Memory B cell (primary cell): ENCODE results near the gene ARHGEF25.

Source experiments
- ATAC-seq: fragments of 150-1000 bp; cut with Tn5 transposase; 2 replicates; pipeline ENCODE4 v1.10.0; 2021; ENCODE audit warnings: low read depth, mild to moderate bottlenecking, moderate library complexity
- DNase-seq, 2 donors: peaks; one replicate each; pipeline ENCODE4 v3.0.0; 2022; ENCODE audit warnings: low spot score in 2 of 2
- H3K27ac Mint-ChIP-seq: one replicate; pipeline ENCODE4 v1.8.0; 2022; ENCODE audit warnings: mild to moderate bottlenecking, moderate library complexity, mixed read lengths
- H3K27me3 Mint-ChIP-seq: one replicate; pipeline ENCODE4 v1.8.0; 2022; ENCODE audit warnings: mixed read lengths
- H3K36me3 Mint-ChIP-seq: one replicate; pipeline ENCODE4 v1.8.0; 2022; ENCODE audit warnings: mild to moderate bottlenecking, mixed read lengths
- H3K4me1 Mint-ChIP-seq: one replicate; pipeline ENCODE4 v1.8.0; 2022; ENCODE audit warnings: mixed read lengths
- H3K4me3 Mint-ChIP-seq: one replicate; pipeline ENCODE4 v1.8.0; 2022; ENCODE audit warnings: mild to moderate bottlenecking, moderate library complexity, mixed read lengths
- H3K9me3 Mint-ChIP-seq: one replicate; pipeline ENCODE4 v1.8.0; 2022; ENCODE audit warnings: mixed read lengths

Gene ARHGEF25

DNA sequence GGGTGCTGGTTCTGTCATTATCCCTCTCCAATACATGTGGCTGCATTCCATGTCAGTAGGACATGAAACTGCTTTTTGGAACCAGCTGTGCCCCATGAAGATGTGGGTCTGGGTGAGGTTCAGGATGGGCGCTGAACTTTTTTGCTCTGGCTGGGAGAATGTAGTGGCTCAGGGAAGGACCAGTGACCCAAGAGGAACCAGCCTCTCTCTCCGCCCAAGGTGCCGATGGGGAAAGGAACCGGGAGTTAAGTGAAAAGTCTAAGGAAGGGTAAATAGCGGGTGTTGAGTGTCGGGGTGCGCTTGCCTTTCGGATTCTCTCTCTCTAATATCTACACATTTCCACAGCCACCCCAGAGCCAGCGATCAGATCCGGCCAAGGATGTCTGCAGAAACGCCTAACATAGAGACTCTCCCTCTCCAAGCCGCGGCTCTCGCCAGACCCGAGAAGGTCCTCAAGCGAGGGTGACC is 7.8 kb downstream of the ARHGEF25 start:
- no peak overlapping the region for H3K4me3 Mint-ChIP-seq
- no peak overlapping the region for H3K27ac Mint-ChIP-seq
- DNase-seq (no peak), ATAC-seq (no peak)
- no peaks in the 10 kb centered on the region for H3K9me3 Mint-ChIP-seq
- H3K36me3 Mint-ChIP-seq, result no peaks in the 10 kb centered on the region
- peaks cover 55% of the 10 kb centered on the region for H3K4me1 Mint-ChIP-seq
- H3K27me3 Mint-ChIP-seq, result peaks cover 39% of the 10 kb centered on the region

DNA sequence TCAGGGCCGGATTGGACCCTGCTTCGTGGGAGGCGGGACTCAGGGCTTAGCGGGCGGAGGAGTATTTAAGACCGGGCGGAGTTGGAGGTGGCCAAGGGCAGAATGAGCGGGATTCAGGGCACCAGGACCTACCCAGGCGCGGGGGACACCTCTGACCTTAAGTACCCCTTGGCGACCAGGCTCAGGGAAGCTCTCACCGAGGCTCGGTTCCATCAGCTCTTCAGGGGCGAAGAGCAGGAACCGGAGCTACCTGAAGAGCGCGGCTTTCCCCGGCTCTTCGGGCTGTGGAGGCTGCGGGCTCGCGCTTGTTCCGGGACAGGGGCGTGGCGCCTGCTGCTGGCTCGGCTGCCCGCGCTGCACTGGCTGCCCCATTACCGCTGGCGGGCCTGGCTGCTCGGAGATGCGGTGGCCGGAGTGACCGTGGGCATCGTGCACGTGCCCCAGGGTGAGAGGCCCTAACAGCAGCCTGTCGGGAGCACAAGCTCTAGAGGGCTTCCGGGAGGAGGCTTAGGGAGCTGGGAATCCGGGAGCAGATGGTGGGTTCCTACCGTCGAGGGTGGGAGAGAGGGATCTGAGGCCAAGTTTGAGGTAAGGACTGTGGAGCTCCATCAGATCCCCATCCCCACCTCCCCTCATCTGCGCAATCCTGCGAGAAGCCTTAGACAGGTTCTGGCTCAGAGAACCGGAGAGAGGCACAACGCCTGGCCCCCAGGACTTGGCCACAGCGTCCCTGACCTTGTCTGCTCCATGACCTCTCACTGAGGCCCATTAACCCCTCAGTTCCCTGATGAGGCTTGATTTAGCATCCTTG is 8.4 kb downstream of the ARHGEF25 start:
- H3K36me3 Mint-ChIP-seq, result no peaks in the 10 kb centered on the region
- H3K27me3 Mint-ChIP-seq, result peaks cover 45% of the 10 kb centered on the region
- H3K4me1 Mint-ChIP-seq, result peaks cover 49% of the 10 kb centered on the region
- DNase-seq (no peak), ATAC-seq (peak; percentile 14)
- H3K27ac Mint-ChIP-seq, result no peak overlapping the region
- H3K4me3 Mint-ChIP-seq, result no peak overlapping the region
- H3K9me3 Mint-ChIP-seq, result no peaks in the 10 kb centered on the region

DNA sequence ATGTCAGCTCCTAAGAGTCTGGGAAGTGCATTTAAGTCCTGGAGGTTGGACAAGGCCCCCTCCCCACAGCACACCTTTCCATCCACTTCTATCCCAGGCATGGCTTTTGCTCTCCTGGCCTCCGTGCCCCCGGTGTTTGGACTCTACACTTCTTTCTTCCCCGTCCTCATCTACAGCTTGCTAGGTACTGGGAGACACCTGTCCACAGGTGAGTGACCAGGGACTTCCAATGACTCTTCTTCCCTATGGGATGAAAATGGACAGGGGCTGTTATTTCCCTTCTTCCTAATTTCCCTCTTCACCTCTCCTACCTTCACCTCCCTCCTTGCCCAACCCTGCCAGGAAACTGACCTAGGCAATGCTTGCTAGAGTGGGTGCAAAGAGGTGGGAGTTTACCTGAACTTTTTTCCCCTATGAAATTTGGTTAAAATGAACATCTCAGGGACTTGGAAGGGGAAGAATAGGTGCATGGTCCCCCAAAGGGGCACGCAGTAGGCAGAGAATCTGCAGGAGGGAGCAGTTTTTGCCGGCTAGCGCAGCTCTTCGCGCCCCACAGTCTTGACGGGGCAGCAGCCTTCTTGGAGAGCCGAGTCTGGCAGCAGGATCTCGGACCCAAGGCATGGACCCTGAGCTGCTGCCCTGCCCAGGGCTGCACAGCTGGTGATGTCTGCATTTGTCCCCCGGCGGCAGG is 9.2 kb downstream of the ARHGEF25 start:
- Mint-ChIP-seq H3K9me3 (no peaks in the 10 kb centered on the region), H3K27ac (no peak overlapping the region), H3K4me1 (peaks cover 42% of the 10 kb centered on the region), H3K36me3 (no peaks in the 10 kb centered on the region), H3K27me3 (peaks cover 51% of the 10 kb centered on the region), H3K4me3 (peak overlapping the region; percentile 70)
- no peak for ATAC-seq
- no peak for DNase-seq

GRCh38 chr12:57620936-57621496 is 9.8 kb downstream of the ARHGEF25 start:
- DNase-seq (no peak), ATAC-seq (peak; percentile 26)
- H3K4me3 Mint-ChIP-seq, result peak overlapping the region; percentile 70
- H3K36me3 Mint-ChIP-seq, result no peaks in the 10 kb centered on the region
- no peaks in the 10 kb centered on the region for H3K9me3 Mint-ChIP-seq
- H3K27ac Mint-ChIP-seq, result no peak overlapping the region
- H3K27me3 Mint-ChIP-seq, result peaks cover 58% of the 10 kb centered on the region
- H3K4me1 Mint-ChIP-seq, result peaks cover 37% of the 10 kb centered on the region

DNA sequence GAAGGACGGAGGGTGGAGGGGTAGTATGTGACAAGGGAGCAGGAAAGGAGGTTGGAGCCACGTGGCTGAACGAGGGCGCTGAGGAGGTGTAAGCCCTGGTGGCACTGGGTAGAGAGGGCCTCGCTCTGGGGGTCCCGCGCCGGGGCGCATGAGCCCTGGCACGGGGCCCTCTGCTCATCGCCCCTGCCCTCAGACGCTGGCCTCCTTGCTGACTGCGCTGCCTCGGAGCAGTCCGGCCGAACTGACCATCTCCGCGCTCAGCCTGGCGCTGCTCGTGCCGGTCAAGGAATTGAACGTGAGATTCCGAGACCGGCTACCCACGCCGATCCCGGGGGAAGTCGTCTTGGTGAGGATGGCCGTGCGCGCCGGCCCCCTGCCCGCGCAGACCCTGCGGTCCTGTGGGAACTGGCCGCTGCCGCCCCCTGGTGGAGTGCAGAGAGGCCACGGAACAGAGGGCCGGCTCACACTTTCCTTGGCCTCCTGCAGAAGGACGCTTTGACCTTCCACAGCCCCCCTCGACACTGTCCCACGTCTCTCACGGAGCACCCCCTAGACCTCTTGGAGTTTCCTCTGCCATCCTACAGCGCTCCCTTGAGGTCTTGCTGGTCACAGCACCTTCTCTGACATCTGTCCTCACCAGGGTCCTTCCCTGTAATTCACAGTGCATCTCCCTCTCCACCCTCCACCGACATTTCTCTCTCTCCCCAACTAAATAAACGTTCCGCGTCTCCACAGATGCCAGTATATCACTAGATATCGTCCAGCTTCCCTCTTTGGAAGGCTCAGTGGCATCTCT is 10.5 kb downstream of the ARHGEF25 start:
- no peaks in the 10 kb centered on the region for H3K36me3 Mint-ChIP-seq
- H3K4me1 Mint-ChIP-seq, result peaks cover 32% of the 10 kb centered on the region
- ATAC-seq (peak; percentile 73), DNase-seq (peak in 1 of 2 donors; percentile 70)
- H3K4me3 Mint-ChIP-seq, result peak overlapping the region; percentile 70
- H3K27ac Mint-ChIP-seq, result no peak overlapping the region
- no peaks in the 10 kb centered on the region for H3K9me3 Mint-ChIP-seq
- peaks cover 55% of the 10 kb centered on the region for H3K27me3 Mint-ChIP-seq

GRCh38 chr12:57622293-57623245 is 11.3 kb downstream of the ARHGEF25 start:
- DNase-seq (no peak), ATAC-seq (no peak)
- Mint-ChIP-seq H3K36me3 (no peaks in the 10 kb centered on the region), H3K4me1 (peaks cover 37% of the 10 kb centered on the region), H3K9me3 (no peaks in the 10 kb centered on the region), H3K4me3 (peak overlapping the region; percentile 70), H3K27me3 (peaks cover 59% of the 10 kb centered on the region), H3K27ac (no peak overlapping the region)

- no peaks in the 10 kb centered on the region for H3K9me3 Mint-ChIP-seq
These were observed 12.2 kb downstream of the ARHGEF25 start for GRCh38 chr12:57623385-57623784.

GRCh38 chr12:57623811-57624390 is 12.7 kb downstream of the ARHGEF25 start:
- ATAC-seq (no peak), DNase-seq (no peak)
- Mint-ChIP-seq H3K9me3 (no peaks in the 10 kb centered on the region), H3K27me3 (peaks cover 62% of the 10 kb centered on the region), H3K4me1 (peaks cover 36% of the 10 kb centered on the region), H3K4me3 (no peak overlapping the region), H3K36me3 (no peaks in the 10 kb centered on the region), H3K27ac (no peak overlapping the region)

More at GRCh38 chr12:57623385-57623784, 12.2 kb downstream of the ARHGEF25 start:
- no peaks in the 10 kb centered on the region for H3K36me3 Mint-ChIP-seq
- H3K27me3 Mint-ChIP-seq, result peaks cover 59% of the 10 kb centered on the region
- no peak overlapping the region for H3K4me3 Mint-ChIP-seq
- DNase-seq (no peak), ATAC-seq (no peak)
- H3K27ac Mint-ChIP-seq, result no peak overlapping the region
- peaks cover 37% of the 10 kb centered on the region for H3K4me1 Mint-ChIP-seq

GRCh38 chr12:57624441-57625220 is 13.4 kb downstream of the ARHGEF25 start:
- H3K9me3 Mint-ChIP-seq, result no peaks in the 10 kb centered on the region
- H3K4me3 Mint-ChIP-seq, result no peak overlapping the region
- H3K27ac Mint-ChIP-seq, result no peak overlapping the region
- ATAC-seq, result no peak
- no peaks in the 10 kb centered on the region for H3K36me3 Mint-ChIP-seq
- peaks cover 31% of the 10 kb centered on the region for H3K4me1 Mint-ChIP-seq
- peaks cover 63% of the 10 kb centered on the region for H3K27me3 Mint-ChIP-seq
- no peak for DNase-seq

GRCh38 chr12:57625261-57626032 is 14.2 kb downstream of the ARHGEF25 start:
- peaks cover 28% of the 10 kb centered on the region for H3K4me1 Mint-ChIP-seq
- H3K27me3 Mint-ChIP-seq, result peaks cover 63% of the 10 kb centered on the region
- DNase-seq, result no peak
- no peak for ATAC-seq
- no peak overlapping the region for H3K27ac Mint-ChIP-seq
- H3K9me3 Mint-ChIP-seq, result no peaks in the 10 kb centered on the region
- no peak overlapping the region for H3K4me3 Mint-ChIP-seq
- no peaks in the 10 kb centered on the region for H3K36me3 Mint-ChIP-seq

DNA sequence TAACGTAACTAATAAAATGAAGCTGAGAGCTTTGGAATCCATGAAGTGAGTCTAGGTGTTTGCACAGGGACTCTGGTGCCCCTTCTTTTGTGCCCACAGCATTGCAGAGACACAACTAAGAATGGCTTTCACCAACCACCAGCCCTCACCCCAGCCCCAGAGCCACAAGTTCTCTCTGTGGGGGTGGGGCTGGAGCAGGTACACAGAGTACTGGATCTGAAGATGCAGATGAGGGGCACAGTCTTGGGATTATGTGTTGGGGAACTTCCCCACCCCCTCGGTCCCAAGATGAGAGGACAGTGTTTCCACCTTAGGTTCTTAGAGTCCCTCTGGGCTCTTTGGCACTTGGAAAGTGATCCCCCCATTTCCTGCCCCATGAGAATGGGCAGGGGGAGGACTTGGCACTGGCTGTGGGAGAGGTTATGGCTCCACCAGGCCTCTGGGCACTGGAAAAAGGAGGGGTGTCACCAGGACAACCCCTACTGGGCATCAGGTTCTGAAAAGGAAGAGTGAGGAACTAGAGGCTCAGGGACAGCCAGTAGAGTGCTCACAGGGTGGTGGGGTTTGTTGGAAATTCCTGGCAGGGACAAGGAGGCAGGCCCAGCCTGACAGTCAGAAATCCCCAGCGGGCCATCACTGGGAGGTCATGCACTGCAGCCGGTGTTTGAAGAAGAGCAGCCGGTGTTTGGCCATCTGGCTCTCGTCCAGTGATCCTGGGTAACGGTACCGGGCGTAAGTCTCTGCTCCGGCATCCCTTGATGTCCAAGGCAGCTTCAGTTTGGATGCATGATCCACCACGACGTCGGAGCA is 15.1 kb downstream of the ARHGEF25 start:
- DNase-seq, result no peak
- no peak for ATAC-seq
- no peak overlapping the region for H3K4me3 Mint-ChIP-seq
- peaks cover 19% of the 10 kb centered on the region for H3K4me1 Mint-ChIP-seq
- H3K27ac Mint-ChIP-seq, result no peak overlapping the region
- no peaks in the 10 kb centered on the region for H3K9me3 Mint-ChIP-seq
- no peaks in the 10 kb centered on the region for H3K36me3 Mint-ChIP-seq
- peaks cover 61% of the 10 kb centered on the region for H3K27me3 Mint-ChIP-seq
